H1 (cell line): ENCODE results near the gene IFNAR2.

Experiments used
- CBX5 ChIP-seq: fragments of 300-800, 300-1000 bp; sonication (generic); IDR thresholded peaks from 2 replicates; pipeline ENCODE4 v1.7.1; 2016; ENCODE audit warnings: antibody characterized with exemption, low read length, low read depth
- CBX8 ChIP-seq: fragments of 300-800, 300-1000 bp; sonication (generic); IDR thresholded peaks from 2 replicates; pipeline ENCODE4 v1.7.1; 2016; ENCODE audit warnings: low read depth, low read length, borderline replicate concordance
- CHD2 ChIP-seq: IDR thresholded peaks from 2 replicates; pipeline ENCODE4 v1.6.1; 2012; ENCODE audit warnings: low read length, improper control_type of control experiment
- CTCF ChIP-seq, 3 experiments: IDR thresholded peaks; 1 replicate in 2 of 3; 2 replicates in 1 of 3; pipeline versions ENCODE4 v1.5.1 to v1.6.1; 2011; ENCODE audit warnings: low read length in 3 of 3, mild to moderate bottlenecking in 3 of 3, inconsistent platforms in 2 of 3, low read depth in 1 of 3, moderate library complexity in 1 of 3; ENCODE audit not compliant: insufficient read depth in 1 of 3; ENCODE audit errors: control extremely low read depth in 1 of 3
- EZH2 ChIP-seq: fragments of 200-600 bp; sonication (generic); IDR thresholded peaks from 2 replicates; pipeline ENCODE4 v1.7.1; 2012; ENCODE audit warnings: low read depth, mild to moderate bottlenecking, moderate library complexity, low read length, inconsistent platforms; ENCODE audit not compliant: severe bottlenecking
- FOSL1 ChIP-seq: IDR thresholded peaks from 2 replicates; pipeline ENCODE4 v1.6.1; 2011; ENCODE audit warnings: mild to moderate bottlenecking, low read depth, low read length, moderate library complexity; ENCODE audit not compliant: insufficient read depth
- POLR2AphosphoS5 ChIP-seq: IDR thresholded peaks from 2 replicates; pipeline ENCODE4 v1.6.1; 2011; ENCODE audit warnings: low read depth, low read length
- SP2 ChIP-seq: IDR thresholded peaks from 2 replicates; pipeline ENCODE4 v1.6.1; 2012; ENCODE audit warnings: mild to moderate bottlenecking, low read length, inconsistent platforms
- SRF ChIP-seq: IDR thresholded peaks from 2 replicates; pipeline ENCODE4 v1.6.1; 2011; ENCODE audit warnings: mild to moderate bottlenecking, low read depth, low read length, moderate library complexity
- TBP ChIP-seq: IDR thresholded peaks from 2 replicates; pipeline ENCODE4 v1.6.1; 2011; ENCODE audit warnings: low read depth, low read length, improper control_type of control experiment
- TEAD4 ChIP-seq: IDR thresholded peaks from 2 replicates; pipeline ENCODE4 v1.6.1; 2012; ENCODE audit warnings: low read depth, low read length, inconsistent platforms, mixed read lengths
- TF ChIP-seq, protein P1 (sequence below): IDR thresholded peaks from 2 replicates; pipeline ENCODE4 v1.6.1; 2011; ENCODE audit warnings: low read length, improper control_type of control experiment

- no peak for TF ChIP-seq SP2
- no peak for TF ChIP-seq CHD2
- no peak for TF ChIP-seq POLR2AphosphoS5
- TF ChIP-seq FOSL1 = no peak
- no peak for TF ChIP-seq EZH2
- no peak for TF ChIP-seq CBX8
- no peak for TF ChIP-seq CTCF (IDR thresholded peaks at IDR 0.05; ENCODE audit: control extremely low read depth in 1 of 3, insufficient read depth in 1 of 3, low read depth in 1 of 3, low read length in 3 of 3)
- TF ChIP-seq CBX5 = no peak
- TF ChIP-seq SRF = no peak
- no peak for TF ChIP-seq TEAD4
- TF ChIP-seq, protein P1, sequence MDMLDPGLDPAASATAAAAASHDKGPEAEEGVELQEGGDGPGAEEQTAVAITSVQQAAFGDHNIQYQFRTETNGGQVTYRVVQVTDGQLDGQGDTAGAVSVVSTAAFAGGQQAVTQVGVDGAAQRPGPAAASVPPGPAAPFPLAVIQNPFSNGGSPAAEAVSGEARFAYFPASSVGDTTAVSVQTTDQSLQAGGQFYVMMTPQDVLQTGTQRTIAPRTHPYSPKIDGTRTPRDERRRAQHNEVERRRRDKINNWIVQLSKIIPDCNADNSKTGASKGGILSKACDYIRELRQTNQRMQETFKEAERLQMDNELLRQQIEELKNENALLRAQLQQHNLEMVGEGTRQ = no peak
- no peak for TF ChIP-seq TBP
Measured at GRCh38 chr21:33237486-33237885, 7.7 kb downstream of the IFNAR2 start.
